Stimulated activated CD8-positive, alpha-beta memory T cell treated with anti-CD3 and anti-CD28 coated beads, Interleukin-4, amount 100 ng/mL, for 4 hours (primary cell): ENCODE measurements around the gene OCIAD2.
"Not testable (repeated sequence)": the region's sequence is repeated elsewhere in the genome, so short reads cannot be mapped to it uniquely, and the experiment has no call there.

Experiments
- DNase-seq, 2 donors: peaks; one replicate each; pipeline ENCODE4 v3.0.0-alpha.2; 2020; ENCODE audit warnings: low read depth in 2 of 2, low spot score in 1 of 2

Gene OCIAD2

DNA sequence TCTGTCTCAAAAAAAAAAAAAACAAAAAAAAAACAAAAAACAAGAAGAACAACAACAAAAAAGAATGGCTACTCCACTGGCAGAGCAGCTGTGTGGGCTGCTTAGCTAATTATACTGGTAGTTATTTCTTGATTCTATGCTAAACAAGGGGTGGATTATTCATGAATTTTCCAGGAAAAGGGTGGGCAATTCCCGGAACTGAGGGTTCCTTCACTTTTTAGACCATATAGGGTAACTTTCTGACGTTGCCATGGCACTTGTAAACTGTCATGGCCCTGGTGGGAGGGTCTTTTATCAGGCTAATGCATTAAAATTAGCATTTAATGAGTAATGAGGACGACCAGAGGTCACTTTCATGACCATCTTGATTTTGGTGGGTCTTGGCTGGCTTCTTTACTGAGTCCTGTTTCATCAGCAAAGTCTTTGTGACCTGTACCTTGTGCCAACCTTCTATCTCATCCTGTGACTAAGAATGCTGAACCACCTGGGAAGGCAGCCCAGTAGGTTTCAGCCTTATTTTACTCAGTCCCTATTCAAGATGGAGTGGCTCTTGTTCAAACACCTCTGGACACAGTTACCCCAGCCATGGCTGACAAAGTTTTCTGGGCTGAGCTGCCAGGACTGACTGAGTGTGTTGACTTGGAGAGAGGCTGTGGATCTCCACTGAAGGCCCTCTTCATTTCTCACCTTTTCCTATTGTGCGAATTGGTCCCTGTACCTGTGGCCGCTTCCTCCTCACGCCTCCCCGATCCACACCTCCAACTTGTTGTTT lies 1.3 kb upstream of the OCIAD2 start:
- no peak for DNase-seq

DNA sequence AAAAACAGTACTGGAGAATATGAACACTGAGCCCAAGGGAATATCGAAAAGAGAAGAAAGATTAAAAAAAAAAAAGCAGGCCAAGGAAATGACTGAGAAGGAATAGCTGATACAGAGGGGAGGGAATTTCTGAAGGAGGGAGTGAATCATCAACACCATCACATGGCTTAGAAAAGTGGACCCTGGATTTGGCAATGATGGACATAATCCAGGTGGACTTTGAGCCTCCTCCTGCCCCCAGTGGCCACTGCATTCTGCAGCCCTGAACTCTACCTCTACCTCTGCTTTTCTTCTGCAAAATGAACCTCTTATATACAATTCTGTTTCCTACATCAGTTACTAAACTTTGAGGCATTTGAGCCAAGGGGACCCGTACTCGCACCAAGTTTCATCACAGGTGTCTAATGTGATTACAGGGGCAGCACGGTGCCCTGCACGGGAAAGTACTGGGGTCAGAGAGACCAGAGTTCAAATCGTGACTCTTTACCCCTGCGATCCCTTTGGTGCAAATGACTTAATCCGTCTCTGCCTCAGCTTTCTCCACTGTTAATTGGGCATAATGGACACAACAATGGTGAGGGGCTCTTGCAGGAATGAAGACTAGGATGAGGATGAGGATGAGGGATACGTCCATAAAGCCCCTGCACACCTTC lies 1.1 kb downstream of the OCIAD2 start:
- no peak for DNase-seq

DNA sequence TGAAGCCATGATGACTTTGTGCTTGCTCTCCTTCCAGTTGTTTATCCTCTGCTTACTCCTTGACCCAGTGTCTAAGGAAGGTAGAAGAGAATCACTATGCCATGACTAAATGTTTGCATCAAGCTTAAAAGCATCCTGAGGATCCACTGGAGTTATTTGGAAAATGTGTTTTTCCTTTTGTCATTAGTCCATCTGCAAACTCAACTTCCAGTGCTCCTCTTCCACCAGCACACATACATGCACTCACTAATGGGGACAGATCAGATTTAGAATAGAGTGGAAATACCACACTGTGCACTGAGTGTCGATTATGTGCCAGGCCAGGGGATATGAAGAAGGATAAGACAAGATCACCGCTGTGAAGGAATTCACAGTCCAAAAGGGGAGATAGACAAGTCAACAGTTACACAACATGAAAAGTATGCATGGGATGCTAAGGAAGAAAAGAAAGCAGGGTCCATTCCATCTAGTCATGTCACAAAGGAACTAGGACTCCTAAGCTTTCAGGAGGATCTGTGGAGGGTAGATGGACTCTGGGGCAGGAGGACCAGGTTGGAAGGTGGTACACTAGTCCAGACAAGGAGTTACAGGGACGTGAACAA lies 1.9 kb downstream of the OCIAD2 start:
- DNase-seq = no peak

DNA sequence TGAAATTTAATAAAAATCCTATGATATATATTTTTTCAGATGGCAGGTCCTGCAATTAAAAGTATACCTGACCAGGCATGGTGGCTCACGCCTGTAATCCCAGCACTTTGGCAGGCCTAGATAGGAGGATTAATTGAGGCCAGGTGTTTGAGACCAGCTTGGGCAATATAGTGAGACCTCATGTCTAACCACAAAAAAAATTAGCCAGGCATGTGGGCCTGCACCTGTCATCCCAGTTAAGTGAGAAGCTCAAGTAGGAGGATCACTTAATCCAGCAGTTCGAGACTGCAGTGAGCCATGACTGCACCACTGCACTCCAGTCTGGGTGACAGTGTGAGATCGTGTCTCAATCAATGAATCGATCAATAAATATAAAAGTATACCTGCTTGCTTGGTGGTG lies 2.5 kb downstream of the OCIAD2 start:
- DNase-seq = no peak

DNA sequence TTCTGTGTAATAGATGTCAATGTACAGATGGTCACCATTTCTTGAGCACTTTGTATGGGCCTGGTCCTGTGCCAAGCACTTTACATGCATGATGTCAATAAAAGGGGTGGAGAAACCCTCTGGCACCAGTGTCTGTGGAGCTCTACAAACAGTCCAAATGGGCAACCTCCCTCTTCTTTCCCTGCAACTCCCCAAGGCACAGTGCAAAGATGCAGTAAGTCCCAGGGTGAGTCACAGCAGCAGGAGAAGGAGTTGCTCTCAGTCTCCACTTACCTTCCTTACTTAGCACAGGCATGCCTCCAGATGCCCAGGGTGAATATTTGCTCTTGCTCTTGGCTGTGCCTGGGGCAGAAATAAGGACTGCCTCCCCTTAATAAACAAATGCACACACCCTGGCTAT lies 4.3 kb downstream of the OCIAD2 start:
- no peak for DNase-seq

DNA sequence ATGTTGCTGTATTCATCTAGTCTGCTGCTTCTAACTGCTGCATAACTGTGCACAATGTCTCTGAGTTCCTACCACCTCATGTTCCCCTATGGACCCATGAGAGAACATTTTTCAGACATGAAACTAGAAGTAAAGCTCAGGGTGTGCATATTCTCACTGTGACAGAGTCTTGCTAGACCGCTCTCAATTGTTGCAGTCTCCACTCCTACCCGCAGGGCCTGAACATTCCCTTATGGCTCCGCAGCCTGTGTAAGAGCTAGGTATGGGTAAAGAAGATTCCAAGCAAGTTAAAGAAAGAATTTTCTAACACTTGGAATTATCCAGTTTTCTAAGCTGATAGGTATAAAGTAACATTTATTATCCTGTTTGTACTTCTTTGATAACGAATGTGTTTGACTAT lies 5.4 kb downstream of the OCIAD2 start:
- no peak for DNase-seq

DNA sequence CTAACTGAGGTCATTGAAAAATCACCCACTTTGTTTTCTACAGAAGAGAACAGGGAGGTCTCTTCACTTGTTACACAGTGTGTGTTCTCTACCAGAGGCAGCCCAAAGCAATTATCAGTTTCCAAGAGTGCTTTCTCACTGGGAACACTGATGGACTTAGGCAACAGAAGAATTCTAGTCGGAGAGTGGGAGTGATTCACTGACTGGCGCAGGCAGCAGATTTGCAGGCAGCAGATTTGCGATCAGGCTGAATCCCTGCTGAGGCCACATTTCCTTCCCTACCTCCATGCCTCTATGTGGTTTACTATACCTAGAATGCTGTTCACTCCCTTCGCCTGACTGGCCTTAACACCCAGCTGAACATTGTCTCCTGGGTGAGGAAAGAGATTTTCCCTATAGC lies 6.6 kb downstream of the OCIAD2 start:
- DNase-seq = no peak

DNA sequence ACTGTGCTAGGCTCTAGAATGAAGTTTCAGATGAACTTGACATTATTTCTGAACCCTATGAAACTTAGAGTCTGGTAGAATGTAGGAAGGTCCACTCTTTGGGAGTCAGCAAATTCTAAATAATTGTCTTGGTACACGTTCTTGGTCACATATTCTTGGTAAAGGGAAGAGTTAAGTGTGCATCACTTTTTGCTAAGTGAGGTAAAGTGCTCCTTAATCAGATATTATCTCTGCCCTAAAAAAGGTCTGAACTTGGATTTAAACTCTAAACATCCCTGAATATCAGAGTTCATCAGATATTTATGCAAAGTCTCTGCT lies 7.2 kb downstream of the OCIAD2 start:
- no peak for DNase-seq

DNA sequence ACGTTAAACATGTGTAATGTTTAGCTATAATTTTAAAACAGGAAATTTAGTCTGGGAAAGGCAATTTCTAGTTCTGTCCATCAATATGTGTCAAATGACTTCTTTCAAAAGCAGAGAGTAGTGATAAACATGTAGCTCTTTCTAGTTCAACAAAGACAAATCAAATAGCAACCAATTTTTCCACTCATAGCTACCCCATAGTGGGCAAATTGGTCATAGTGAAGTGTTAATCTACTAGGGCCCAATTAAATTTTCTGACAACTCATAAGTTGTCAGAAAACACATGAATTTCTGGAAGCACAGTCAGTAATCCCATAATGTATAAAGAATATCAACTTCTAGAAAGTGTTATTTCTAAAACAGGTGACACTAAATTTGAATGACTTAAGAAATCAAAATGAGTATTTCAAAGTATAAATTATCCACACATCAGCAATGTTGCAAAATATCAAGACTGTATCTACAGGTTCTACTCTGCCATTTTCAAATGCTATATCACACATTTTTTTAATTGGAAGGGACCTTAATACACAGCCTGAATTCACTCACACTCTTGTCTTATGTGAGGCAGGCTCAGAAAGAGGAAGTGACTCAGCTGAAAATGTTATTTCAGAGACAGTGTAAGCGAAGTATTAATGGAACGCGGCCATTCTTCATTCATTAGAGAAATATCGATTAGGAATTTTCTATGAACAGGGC lies 7.7 kb downstream of the OCIAD2 start:
- no peak for DNase-seq

DNA sequence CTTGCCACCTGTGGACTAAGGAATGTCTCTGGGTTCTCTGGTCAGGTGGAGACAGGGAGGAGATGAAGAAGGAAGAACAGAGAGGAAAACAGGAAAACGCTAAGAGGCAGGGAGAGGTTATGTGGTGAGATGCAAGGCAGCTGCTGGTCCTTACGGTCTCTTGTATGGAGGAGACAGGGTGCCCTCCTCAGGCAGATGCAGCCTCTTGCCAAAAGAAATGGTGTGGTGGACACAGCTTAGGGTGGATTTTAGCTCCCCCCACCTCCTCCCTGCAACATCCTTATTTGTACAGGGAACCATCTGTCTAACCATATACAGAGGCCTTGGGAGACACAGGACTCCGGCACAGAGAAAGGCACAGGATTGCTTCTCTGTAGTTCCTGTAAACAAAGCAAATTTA lies 9.7 kb downstream of the OCIAD2 start:
- no peak for DNase-seq

DNA sequence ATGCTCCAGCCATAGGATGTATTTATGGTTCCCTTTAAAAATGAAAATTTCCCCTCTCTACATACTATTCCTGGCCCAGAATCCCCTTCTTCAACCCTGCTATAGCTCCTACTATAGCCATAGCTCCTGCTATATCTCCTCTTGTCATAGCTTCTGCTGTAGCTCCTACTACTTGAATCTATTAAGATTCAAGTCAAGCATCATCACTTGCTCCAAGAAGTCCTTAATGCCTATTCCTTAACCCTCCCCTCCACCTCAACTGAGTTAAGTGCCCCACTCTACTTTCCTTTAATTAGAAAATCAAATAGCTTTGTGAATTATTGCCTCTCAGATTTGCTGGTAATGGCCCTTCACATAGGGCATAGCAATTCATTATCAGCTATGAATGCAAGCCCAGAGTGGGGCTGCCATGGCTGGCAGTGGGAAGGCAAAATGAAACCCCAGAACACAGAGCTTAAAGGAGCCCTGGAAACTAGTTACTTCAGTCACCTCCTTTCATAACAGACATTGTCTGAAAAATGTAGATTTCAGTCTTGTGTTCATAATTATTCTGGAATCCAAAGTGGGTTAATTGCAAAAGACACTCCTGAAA lies 15.4 kb downstream of the OCIAD2 start:
- DNase-seq = no peak

DNA sequence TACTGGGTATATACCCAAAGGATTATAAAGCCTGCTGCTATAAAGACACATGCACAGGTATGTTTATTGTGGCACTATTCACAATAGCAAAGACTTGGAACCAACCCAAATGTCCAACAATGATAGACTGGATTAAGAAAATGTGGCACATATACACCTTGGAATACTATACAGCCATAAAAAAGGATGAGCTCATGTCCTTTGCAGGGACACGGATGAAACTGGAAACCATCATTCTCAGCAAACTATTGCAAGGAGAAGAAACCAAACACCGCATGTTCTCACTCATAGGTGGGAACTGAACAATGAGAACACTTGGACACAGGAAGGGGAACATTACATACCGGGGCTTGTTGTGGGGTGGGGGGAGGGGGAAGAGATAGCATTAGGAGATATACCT lies 16.8 kb downstream of the OCIAD2 start:
- DNase-seq = not testable (repeated sequence)

DNA sequence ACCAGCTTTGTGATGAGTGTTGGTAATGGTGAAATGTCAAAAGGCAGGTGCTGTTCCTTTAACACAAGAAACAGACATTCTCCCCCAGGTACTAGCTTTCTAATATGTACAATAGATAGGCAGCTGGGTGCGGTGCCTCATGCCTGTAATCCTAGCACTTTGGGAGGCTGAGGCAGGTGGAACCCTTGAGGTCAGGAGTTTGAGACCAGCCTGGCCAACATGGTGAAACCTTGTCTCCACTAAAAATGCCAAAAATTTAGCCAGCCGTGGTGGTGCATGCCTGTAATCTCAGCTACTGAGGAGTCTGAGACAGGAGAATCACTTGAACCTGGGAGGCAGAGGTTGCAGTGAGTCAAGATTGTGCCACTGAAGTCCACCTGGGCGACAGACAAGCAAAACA lies 24.9 kb downstream of the OCIAD2 start:
- DNase-seq = not testable (repeated sequence)

DNA sequence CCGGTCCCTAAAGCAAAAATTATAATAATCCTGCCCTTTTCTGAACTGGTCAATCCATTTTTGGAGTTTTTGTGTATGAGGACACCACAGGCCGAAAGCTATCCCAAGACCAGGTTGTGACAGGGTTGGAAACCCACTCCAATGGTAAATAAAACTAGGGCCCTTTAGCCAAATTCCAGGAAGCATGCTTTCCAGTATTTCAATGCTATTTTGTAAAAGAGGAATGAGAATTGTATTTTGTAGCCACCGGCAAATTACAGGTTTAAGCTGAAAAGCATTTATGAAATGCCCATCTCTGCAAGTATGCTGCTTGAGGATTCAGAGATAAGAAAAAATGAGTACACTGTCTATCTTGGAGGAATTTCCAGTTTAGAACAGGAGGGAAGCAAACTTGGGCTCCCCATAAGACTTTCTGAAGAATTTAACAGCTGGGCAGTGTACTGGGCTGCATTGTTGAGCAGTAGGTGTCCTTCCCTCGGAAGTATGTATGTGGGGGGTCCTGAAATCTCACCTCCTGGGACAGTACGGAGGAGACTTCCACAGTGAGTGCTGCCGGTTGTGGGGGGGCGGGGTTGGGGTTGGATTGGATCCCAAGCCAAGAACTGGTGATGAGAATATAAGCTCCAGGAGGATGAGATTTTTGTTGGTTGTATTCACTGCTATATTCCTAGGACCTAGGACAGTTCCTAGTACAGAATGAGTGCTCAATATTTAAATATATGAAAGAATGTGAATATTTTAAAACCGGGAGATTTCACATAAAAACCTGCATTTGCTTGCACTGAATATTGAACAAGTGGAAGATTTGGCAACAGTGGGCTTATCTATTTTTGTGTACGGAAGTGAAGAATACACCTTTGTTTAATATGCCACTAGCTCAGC lies 26.8 kb downstream of the OCIAD2 start:
- no peak for DNase-seq

DNA sequence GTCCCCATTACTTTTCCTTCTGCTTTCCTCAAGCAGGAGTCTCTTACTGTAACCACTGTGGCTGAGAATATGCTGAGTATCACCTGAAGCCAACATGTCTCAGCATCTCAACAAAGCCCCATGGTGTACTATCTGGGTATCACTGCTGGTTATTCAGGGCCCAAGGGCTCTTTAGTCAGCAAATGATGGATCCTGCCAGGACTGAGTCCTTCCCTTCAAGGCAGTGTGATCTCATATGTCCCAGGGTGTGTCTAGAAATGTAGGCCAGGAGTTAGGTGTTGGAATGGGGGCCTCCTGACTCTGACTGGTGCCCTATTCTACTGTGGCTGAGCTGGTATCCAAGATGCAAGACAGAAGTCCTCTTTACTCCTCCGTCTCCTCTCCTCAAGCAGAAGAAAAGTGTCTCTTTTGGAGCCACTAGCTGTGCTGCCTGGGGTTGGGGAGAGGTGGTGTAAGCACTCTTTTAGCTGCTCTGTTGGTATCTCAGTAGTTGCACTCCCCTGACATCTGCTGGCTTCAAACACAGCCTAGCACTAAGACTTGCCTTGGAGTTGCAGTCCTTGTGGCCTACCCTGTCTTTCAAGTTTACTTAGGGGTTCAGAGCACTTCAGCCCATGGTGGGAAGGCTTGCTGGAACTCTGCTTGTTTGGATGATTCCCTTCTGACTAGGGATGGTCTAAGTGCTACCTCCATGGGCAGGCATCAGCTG lies 28.6 kb downstream of the OCIAD2 start:
- DNase-seq = no peak

DNA sequence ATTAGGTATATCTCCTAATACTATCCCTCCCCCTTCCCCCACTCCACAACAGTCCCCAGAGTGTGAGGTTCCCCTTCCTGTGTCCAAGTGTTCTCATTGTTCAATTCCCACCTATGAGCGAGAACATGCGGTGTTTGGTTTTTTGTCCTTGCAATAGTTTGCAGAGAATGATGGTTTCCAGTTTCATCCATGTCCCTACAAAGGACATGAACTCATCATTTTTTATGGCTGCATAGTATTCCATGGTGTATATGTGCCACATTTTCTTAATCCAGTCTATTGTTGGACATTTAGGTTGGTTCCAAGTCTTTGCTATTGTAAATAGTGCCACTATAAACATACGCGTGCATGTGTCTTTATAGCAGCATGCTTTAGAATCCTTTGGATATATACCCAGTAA lies 41.9 kb downstream of the OCIAD2 start:
- DNase-seq = not testable (repeated sequence)

DNA sequence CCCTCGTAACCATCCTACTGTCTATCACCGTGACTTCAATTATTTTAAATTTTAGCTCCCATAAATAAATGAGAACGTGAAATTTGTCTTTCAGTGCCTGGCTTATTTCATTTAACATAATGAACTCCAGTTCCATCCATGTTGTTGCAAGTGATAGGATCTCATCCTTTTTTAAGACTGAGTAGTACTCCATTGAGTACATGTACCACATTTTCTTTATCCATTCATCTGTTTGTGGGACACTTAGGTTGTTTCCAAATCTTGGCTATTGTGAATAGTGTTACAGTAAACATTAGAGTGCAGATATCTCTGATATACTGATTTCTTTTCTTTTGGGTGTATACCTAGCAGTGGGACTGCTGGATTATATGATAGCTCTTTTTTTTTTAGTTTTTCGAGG lies 42.8 kb downstream of the OCIAD2 start:
- no peak for DNase-seq

DNA sequence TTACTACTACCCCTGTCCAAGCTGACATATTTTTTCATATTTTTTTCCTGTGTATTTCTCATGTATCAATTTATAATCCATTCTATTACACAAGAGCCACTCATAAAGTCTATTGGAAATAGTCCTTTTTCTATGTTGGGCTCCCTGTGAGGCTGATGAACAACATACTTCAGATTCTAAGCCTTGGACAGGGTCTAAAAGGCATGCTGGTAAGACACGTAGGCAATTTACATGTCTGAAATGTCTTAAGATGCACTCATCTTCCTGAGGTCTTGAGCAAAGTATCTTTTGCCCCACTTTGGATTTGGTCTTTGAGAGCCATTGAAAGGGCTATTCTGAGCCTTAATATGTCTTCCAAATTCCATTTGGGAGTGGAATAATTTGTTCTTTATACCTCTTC lies 43.9 kb downstream of the OCIAD2 start:
- DNase-seq = no peak

DNA sequence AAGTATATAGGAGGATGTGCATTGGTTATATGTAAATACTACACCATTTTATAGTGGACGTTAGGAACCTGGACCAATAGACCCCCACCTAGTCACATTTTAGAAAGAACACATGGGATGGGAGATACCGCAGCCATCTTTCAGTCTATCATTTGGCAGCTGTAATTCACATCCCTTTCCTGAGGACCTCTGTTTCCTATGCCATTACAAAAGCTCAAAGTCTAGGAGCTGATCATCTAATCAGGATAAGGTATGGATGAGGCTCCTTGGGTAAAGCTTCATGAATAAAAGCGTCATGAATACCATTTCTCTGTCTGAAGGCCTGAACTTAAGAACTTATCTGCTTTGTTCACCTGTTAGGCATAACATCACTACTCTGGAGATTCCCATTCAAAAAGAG lies 44.5 kb downstream of the OCIAD2 start:
- DNase-seq = no peak

DNA sequence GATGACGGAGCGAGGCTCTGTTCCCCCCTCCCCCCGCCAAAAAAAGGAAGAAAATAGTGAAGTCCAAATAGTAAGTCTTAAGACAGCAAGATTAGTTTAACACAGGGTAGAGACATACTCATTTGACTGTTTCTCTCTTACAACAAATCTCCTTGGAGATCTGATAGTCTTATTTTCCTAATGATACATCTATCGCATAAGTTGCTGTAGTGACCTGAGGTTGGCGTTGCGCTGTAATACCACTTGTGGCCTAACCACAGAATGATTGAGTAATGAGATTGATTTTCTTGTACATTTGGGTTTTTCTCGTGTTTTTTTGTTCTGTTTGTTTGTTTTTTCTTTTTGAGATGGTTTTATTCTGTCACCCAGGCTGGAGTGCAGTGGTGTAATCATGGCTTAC lies 48.4 kb downstream of the OCIAD2 start:
- no peak for DNase-seq
